NCI-H1105 (cell line): ENCODE measurements around the gene DBX2.
"Not testable (repeated sequence)": the region's sequence is repeated elsewhere in the genome, so short reads cannot be mapped to it uniquely, and the experiment has no call there.

Experiments
- DNase-seq: peaks from one replicate; lab custom pipeline; 2025; lab: John Stamatoyannopoulos, UW

Gene DBX2

DNA sequence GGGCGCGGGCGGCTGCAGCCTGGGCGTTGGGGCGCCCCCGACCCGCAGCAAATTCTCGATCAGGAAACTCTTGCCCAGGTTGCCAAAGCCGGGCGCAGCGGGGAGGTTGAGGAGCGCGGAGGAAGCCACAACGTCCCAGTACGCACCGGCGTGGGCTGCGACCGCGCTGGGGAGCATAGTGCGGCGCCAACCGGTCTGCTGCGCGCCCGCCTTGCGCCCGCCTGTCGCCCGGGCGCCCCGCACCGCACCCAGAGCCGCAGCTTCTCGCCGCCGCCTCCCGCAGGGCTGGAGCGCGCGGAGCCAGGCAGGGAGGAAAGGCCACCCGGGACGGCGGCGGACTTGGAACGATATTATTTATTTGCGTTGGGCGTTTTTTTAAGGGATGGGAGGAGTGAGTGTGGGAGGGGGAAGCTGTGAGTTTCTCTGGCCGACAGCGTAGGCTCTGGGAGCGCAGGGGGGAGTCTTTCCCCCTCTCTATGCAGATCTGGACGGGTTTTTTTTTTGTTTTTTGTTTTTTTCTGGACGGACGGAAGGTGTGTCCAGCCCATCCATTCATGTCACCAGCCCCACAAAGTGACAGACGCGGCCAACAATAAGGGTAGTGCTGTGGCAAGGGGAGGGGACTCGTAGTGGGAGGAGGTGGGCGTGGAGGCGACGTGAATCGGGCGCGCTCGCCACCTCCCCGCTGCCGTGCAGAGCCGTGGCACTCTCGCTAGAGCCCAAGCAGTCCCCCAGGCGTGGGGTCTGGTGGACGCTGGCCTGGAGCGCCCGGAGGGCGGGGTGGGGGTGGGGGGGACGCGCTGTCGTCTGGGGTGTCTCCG lies at the start of gene DBX2:
DBX2 (minus strand) TSS at position 349 of the 821 bp plus-strand sequence; CDS start at position 177, 172 bp downstream.
- peak; percentile 36 for DNase-seq

DNA sequence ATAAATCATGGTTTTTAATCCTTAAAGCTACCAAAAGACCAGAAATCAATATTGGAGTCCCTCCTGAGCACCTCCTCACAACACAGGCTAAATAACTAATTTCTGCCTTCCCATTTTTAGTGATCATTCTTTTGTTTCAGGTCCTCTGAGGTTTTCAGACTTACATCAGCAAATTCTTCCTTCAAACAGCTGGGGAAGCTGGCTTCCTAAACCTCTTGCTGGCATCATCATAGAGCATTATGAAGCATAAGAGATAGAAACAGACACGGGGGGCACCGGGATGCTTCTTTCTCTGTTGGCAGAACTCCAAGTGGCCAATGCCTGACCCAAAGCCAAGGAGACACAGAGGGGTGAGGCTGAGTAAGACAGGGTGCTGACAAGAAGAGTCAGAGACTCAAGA lies 47.9 kb upstream of the DBX2 start:
- no peak for DNase-seq

DNA sequence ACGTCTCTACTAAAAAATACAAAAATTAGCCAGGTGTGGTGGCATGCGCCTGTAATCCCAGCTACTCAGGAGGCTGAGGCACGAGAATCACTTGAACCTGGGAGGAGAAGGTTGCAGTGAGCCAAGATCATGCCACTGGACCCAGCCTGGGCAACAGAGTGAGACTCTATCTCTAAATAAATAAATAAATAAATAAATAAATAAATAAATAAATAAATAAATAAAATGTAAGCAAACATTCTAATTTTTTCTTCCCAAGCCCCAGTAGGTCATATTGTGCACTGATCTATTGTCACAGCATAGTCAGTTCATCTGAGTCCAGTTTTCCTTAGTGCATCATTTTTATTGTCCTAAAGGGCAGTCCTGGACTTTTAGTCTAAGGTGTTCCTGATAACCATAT lies 44.5 kb upstream of the DBX2 start:
- DNase-seq, result not testable (repeated sequence)

DNA sequence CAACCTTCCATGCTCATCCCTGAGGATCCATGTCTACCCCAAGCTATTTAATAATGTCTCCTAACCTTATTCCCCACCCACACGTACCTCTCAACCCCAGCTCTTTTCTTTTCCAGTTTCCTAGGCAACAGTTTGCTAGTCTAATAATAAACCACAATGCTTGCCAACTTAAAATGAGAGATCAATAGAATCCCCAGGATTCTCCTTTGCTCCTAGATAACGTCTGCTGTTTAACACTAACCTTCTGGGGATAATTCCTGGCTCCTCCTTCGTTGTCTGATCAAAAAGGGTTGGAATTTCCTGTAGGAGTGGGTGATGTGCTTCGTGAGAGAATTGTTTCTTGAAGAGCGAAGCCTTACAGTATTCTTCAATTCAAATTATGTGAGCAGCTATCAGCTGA lies 42.2 kb upstream of the DBX2 start:
- no peak for DNase-seq

DNA sequence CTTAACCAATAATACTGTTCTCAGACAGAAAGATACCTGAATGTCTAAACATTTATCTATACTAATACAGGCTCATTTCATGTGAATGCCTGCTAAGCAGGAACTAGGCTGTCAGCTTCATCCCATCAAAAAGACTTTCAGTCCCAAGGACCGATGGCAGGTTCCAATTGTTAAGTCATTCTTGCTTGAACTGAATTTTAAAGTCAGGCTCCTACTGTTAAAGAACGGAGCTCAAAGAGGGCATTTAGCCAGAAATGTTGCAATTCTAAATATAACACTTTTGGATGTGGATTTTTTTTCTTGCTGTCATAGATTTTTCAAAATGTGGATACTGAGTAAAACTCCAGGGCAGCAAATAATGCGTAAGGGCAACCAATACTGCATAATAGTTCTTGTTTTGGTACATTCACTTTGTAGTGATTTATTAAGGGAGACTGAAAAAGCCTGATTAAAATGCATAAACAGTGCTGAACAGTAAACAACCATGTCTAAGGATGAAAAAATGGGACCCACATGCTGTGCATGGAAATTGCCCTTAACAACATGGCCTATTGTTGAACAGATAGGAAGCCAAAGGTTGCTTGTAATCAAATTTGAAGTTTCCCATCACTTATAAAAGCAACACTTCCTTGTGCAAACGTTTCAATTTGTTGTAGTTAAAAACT lies 38.6 kb upstream of the DBX2 start:
- DNase-seq, result no peak

DNA sequence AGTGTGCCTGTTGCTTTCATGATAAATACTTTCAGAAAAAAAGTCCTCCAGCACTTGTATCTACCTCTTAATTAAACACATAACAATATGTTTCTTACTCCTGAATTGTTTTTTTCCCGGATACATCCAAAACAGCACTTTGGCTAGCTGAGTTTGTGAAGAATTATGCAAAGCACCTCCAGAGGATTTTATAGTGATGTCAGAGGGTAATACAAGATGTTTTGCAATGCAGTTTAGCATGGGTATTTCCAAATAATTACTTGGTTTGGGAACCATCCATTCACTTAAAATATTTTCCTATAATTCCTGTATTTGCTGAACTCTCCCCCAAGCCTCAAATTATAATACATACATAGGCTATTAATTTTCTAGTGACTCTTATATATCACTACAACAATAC lies 37.7 kb upstream of the DBX2 start:
- no peak for DNase-seq

DNA sequence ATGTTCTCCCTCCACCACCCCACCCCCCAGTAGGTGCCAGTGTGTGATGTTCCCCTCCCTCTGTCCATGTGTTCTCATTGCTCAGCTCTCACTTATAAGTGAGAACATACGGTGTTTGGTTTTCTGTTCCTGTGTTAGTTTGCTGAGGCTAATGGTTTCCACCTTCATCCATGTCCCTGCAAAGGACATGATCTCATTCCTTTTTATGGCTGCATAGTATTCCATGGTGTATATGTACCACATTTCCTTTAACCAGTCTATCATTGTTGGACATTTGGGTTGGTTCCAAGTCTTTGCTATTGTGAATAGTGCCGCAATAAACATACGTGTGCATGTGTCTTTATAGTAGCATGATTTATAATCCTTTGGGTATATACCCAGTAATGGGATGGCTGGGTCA lies 33.3 kb upstream of the DBX2 start:
- DNase-seq, result not testable (repeated sequence)

DNA sequence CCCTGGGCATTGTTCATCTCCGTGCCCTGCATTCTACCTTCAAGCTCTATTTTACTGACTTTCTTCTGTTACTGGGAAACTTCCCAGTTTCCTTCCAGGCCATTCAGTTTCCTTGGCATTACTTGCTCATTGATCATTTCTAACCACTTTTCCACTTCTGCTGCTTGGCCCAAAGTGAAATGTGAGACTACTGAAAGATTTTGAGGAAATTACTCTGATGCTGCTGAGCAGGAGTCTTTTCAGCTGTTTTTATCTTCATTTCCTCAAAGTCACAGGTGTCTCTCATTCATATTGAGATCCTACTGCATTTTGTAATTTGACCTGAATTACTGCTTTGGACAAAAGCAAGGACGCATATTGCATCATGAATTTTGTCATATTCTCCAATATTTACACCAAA lies 26.4 kb upstream of the DBX2 start:
- DNase-seq, result no peak

DNA sequence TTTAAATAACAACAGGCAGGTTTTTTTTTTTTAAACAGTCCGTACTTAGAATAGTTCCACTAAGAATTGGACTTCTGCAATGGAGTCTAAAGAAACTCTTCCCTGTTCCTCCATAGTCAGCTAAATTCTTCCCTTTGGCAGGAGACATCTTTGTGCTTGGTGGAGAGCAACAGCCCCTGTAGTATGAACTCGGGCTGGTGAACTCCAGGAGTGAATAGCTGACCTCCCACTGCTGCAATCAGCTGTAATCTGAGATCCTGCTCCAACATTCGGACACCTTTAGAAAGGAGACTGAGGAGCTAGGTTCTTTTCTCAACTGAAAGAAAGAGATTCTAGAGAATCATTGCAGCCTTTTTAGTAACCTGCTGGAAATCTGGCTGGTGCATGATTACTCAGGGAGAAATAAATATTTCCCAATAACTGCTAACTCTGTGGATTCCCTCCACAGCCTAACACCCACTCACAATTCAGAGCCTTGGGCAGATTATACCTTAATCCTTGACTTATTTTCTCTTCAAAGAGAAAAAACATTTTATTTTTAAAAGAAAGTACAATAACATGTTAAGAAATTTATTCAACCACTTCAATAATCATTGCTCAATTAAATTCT lies 25.6 kb upstream of the DBX2 start:
- DNase-seq, result no peak

DNA sequence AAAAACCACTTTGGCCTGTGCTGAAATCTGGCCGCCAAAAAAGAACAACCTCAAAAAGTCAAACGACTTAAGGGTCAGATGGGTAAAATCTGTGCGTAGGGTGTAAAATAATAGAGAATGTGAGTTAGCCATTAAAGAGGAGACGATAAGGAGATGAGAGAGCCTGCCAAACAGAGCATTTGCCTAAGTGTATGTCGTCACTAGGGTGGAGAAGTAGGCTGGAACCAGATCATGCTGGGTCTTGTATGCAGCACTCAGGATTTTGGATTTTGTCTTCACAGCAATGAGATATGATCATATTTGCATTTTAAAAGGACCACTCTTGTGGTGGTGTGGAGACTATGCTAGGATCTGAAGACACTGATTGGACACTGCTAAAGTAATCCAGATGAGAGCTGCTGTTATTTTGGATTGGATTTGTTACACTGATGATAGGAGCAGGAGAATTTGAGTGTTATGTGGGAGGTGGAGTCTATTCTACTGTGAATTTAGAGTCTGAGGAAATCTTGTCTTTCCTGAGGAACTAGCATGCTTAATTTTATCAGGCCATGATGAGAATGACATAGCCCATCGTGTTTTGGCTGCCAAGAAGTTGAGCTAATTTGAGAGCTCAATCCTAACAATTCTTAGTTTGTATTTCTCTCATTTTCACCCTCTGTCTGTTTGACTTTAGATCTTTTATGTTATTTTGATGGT lies 24.8 kb upstream of the DBX2 start:
- DNase-seq, result no peak

DNA sequence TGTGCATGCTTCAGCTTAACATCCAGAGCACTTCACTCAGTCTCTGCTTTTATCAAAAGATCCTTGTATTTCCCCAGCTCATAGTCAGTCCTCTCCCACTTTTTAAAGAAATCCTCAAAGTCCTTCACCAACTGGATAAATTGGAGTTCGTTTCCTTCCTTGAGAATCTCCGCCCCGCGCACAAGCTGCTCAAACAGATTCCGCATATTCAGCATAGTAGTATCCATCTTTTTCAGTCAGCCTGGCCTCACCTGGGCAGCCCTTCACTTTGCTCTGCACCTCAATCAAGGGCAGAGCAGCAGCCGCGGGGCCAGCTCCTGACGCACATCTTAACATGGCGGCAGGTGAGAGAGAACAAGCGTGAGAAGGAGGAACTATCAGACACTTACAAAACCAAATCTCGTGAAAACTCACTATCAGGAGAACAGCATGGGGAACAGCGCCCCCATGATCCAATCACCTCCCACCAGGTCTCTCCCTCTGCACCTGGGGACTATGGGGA lies 14.3 kb upstream of the DBX2 start:
- DNase-seq, result no peak

DNA sequence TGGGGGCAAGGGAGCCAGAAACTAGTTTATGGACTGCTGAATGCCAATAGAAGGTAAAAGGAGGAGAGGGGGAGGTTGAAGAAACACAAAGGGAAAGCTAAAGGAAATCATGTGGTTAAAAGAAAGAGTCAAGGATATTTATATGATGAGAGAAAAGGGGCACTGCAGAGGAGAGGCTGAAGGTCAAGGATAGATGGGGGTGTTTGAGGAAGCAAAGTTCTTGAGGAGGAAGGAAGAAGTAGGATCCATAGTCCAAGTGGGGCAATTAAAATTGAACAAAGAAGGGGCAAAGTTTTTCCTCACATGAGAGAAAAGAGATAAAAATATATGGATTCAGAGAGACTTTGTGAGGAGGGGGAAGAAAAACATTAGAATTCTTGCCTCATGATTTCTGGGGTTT lies 10.1 kb upstream of the DBX2 start:
- DNase-seq, result no peak

DNA sequence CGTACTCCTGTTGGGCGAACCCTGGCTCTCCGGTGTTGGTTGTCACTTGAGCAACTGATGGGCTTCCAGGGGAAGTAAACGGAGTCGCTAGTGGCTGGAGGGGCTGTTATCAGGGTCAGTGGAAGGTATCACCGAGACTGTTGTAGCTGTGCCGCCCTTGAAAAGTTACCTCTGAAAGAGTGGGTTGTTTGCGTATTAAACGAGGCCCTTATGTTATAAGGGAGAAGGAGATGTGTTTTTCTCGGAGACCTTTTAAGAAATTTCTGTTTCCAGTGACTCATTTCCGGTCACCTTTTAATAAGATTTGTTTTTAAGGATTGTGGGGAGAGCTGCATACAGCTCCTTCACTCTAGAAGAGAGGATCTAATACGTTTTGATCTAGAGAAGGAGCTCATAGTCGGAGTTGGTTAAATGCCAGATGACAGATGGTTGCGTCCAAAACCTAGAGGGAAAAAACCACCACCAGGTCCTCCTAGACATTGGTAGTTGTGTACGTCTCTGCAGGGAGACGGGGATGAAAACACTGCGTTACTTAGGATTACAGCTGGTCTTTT lies 750 bp upstream of the DBX2 start:
- DNase-seq, result peak; percentile 38

DNA sequence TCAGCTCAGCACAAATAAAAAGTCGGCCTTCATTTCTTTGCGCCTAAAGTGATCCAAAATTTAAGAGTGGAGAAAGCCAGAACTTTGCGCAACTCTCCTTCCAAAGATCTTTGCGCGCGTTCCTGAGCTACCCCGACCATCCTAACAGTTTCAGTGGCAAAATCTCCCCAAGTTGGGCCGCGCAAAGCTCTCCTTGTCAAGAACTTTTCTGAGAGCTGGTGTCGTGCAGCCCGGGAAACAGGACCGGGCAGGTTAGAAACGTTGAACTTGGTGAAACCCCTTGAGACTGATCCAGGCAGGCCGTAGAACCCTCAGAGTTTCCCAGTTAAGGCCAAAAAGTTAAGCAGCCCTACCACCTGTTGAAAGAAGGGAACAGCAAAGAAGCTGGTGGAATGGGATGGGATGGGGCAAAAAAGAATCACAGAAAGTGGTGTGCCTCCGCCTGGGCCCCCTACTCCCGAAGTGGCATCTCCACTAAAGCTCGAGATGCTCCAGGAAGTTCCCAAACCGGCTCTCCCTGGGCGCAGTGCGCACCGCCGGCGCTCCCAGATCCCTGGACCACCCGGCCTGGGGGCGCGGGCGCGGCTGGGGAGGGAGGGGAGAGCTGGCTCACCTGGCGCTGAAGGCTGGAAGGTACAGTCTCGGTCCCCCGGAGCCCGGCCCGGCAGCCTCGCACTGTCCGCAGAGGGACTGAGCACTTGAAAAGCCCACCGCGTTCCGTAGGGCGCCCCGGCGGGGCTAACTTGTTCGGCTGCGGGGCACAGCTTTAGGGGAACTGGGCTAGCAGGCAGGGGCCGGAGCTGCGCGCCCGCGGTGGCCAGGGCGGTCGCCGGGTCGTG lies 768 bp downstream of the DBX2 start:
- DNase-seq, result no peak

DNA sequence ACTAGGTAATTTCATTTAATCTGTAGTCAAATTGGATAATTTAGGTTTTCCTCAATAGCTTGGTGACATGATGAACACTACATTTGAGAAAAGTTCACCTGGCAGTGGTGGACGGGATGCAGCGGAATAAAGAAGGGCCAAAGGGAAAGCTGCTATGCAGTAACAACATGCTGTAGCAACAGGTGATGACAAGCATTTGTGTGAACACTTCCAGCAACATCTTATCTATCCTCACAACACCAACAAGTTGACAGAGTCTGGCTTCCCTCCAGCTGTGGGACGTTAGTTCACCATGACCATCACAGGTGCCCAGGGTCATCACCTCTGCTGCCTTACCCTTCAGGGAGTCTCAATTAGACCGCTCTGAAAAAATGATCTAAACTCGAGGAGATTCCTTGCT lies 8.3 kb downstream of the DBX2 start:
- DNase-seq, result no peak

DNA sequence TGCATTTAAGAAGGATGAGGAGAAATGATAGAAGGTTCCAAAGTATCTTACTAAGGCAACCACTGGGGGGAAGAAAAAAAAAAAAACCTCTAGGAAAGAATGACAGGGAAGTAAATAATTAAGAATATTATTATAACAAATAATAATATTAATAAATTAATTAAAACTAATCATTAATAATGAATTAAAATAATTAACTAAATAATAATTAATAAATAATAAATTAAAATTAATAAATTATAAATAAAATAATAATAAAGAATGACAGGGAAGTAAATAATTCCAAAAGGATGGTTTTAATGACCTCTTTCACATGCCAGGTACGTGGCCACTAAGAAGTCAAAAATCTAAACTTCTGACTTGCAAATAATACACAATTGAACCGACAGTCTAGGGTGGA lies 9.9 kb downstream of the DBX2 start:
- DNase-seq, result no peak

DNA sequence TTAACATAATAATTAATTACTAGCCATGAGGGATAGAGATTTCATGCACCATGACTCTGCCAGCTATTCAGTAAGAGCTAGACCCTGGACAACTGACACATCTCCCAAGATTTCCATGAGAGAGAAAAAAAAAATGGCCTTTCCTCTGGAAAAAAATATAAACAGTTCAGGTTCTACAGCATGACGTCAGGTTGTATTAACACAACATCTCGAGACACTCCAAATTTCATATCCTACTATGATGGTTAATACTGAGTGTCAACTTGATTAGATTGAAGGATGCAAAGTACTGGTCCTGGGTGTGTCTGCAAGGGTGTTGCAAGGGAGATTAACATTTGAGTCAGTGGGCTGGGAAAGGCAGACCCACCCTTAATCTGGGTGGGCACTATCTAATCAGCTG lies 11.1 kb downstream of the DBX2 start:
- DNase-seq, result no peak

DNA sequence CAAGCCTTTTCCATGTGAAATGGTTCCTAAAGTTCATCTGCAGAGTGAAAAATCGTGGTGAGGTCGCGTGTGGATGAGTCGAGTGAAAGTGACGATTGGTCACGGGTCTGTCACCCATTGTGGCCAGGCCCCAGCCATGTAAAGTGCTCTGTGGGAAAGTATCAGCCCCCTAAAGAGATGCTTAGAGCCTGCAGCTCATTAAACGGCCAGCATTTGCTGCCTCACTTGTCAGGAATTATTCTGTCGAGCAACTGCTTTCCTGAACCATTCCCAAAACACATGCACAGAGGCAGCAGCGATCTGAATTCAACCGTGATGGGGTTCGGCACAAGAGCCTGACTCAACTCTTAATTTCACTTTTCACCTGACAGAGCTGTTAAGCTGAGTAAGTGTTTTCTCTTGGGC lies 16.0 kb downstream of the DBX2 start:
- DNase-seq, result no peak

DNA sequence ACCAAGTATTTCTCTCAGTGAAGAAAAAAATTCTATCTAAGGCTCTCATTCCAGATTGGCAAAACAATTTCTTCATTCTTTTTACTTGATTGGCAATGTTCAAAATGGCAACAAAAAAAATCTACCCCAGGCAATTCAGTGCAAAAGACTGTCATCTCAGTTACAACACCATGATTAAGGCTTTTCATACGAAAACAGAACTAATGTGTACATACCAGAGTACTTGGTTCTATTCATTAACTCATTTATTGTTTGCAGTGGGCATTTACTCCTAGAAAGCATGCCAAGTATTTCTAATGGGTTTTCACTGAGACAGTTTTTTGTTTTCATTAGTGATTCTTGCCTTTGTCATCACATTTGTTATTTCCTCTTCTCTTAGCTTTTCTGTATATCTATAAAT lies 33.0 kb downstream of the DBX2 start:
- peak; percentile 10 for DNase-seq

DNA sequence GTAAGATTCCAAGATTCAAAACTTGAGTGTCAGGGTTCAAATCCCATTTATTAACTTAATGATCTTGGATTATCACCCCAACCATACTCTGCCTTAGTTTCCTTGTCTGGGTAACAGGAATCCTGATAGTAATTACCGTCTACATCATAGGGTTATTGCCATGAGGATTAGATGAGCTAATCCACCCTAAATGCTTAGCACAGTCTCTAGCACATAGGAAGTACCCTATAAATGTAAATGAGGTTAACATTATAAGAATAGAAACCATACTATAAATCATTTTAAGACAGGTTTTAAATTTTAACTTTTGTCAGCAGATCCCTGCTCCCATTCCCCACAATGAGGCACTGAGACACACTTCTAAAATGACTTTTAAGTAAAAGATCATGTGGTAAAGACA lies 36.5 kb downstream of the DBX2 start:
- DNase-seq, result no peak

DNA sequence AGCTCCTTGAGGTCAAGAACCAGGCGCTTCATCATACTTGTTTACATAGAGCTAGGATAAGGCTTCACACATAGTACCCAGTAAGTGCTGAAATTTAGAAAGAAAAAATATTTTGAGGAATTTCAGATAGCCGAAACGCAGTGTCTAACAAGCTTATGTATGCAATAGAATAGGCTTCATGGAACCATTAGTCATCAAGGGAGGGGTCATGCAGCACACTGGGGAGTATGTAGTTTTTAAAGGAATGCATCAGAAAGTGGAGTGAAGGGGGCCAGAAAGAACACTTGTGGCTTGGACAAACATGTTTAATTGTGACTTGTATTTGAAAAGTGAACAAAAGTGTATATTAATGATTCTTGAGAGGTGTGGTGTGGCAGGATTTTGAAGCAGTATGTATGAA lies 38.1 kb downstream of the DBX2 start:
- DNase-seq, result no peak
